Ascending aorta (tissue), 2 donors: ENCODE results near the gene HAO2. TPM values are rescaled to one million over a fixed set of nuclear protein-coding genes. Genes with fewer than 3 reads are reported as not detected.

ENCODE experiments used
- DNase-seq, 2 donors: peaks; one replicate each; pipeline ENCODE4 v3.0.0-alpha.2; 2019; ENCODE audit warnings: low spot score in 2 of 2
- H3K27ac ChIP-seq, 2 donors: fragments of 200-600 bp; sonication (generic); one replicate each; pipeline ENCODE4 v1.5.1; 2016 to 2017; ENCODE audit warnings: mild to moderate bottlenecking in 1 of 2
- H3K27me3 ChIP-seq: fragments of 200-600 bp; sonication (generic); one replicate; pipeline ENCODE4 v1.5.1; 2017
- H3K36me3 ChIP-seq, 2 donors: fragments of 200-600 bp; sonication (generic); one replicate each; pipeline ENCODE4 v1.5.1; 2016
- H3K4me1 ChIP-seq, 2 donors: fragments of 200-600 bp; sonication (generic); one replicate each; pipeline ENCODE4 v1.5.1; 2016 to 2017; ENCODE audit warnings: mild to moderate bottlenecking in 1 of 2
- H3K4me3 ChIP-seq, 2 donors: fragments of 200-600 bp; sonication (generic); one replicate each; pipeline ENCODE4 v1.5.1; 2016 to 2017; ENCODE audit warnings: mild to moderate bottlenecking in 1 of 2
- H3K9me3 ChIP-seq, 2 donors: fragments of 200-600 bp; sonication (generic); one replicate each; pipeline ENCODE4 v1.5.1; 2016
- intact Hi-C: fragments of 100-400 bp; cut with DNase I; formaldehyde crosslinking; loops from one replicate; pipeline ENCODE4 v1.15.1; 2023
- total RNA-seq: library from RNA; depleted of rRNA; stranded (reverse); fragments of >200 nt; gene quantifications from one replicate; pipeline ENCODE4 v1.1.0, GENCODE V29; 2016
- TF ChIP-seq, protein P1 (sequence below), 3 experiments: fragments of 200-600 bp in 2 of 3; fragments of 450-650 bp in 1 of 3; sonication (generic) in 2 of 3; IDR thresholded peaks; one replicate each; pipeline ENCODE4 v1.5.1; 2016 to 2019; ENCODE audit warnings: antibody characterized with exemption in 3 of 3, mild to moderate bottlenecking in 1 of 3, moderate library complexity in 1 of 3

HAO2 gene
- total RNA-seq, 1 donor from 2014 or later: not detected

DNA sequence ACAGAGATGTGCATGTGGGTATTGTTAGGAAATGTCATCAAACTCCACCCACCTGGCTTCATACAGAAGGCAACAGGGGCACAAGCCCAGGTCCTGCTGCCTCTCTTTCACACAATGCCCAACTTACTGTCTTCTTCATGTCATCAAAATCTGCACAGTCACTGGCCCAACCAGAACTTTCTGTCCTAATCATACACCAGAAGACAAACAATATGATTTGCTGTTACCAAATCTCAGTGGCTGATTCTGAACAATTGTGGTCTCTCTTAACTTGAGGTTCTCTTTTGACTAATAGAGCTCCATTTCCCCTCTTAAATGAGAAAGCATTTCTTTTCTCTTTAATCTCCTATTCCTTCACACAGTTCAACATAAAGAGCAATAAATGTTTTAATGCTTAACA, 54.0 kb downstream of the HAO2 start:
- Histone ChIP-seq H3K36me3 (no peaks in the 10 kb centered on the region), H3K4me3 (no peak overlapping the region), H3K4me1 (no peaks in the 10 kb centered on the region), H3K27ac (no peak overlapping the region), H3K27me3 (no peaks in the 10 kb centered on the region), H3K9me3 (no peaks in the 10 kb centered on the region)
- DNase-seq: no peak
- TF ChIP-seq, protein P1, sequence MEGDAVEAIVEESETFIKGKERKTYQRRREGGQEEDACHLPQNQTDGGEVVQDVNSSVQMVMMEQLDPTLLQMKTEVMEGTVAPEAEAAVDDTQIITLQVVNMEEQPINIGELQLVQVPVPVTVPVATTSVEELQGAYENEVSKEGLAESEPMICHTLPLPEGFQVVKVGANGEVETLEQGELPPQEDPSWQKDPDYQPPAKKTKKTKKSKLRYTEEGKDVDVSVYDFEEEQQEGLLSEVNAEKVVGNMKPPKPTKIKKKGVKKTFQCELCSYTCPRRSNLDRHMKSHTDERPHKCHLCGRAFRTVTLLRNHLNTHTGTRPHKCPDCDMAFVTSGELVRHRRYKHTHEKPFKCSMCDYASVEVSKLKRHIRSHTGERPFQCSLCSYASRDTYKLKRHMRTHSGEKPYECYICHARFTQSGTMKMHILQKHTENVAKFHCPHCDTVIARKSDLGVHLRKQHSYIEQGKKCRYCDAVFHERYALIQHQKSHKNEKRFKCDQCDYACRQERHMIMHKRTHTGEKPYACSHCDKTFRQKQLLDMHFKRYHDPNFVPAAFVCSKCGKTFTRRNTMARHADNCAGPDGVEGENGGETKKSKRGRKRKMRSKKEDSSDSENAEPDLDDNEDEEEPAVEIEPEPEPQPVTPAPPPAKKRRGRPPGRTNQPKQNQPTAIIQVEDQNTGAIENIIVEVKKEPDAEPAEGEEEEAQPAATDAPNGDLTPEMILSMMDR (IDR thresholded peaks at IDR 0.05): no peak
- intact Hi-C loops: no loop called here

DNA sequence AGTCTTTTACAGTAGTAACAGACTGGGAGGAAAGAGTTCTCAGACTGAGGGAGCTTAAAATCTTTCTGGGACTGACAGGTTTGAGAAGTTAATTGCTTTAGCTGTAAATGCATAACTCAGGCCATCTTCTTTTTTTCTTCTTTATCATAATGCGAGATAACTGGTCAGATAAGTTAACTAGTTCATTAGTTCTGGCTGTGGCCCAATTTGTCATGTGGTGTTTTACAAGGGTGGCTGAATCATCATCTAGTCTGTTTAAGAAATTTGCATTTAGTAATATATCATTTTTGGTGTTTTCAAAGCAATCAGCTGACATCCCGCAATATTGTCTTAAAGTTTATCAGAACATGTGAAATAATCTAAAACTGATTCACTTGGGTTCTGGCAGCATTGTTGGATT, 60.4 kb downstream of the HAO2 start:
- no peak overlapping the region for H3K4me3 ChIP-seq
- DNase-seq: no peak
- TF ChIP-seq, protein P1 (IDR thresholded peaks at IDR 0.05): no peak
- H3K9me3 ChIP-seq: no peaks in the 10 kb centered on the region
- no peaks in the 10 kb centered on the region for H3K4me1 ChIP-seq
- H3K27me3 ChIP-seq: no peaks in the 10 kb centered on the region
- intact Hi-C loops: no loop called here
- no peaks in the 10 kb centered on the region for H3K36me3 ChIP-seq
- H3K27ac ChIP-seq: no peak overlapping the region

DNA sequence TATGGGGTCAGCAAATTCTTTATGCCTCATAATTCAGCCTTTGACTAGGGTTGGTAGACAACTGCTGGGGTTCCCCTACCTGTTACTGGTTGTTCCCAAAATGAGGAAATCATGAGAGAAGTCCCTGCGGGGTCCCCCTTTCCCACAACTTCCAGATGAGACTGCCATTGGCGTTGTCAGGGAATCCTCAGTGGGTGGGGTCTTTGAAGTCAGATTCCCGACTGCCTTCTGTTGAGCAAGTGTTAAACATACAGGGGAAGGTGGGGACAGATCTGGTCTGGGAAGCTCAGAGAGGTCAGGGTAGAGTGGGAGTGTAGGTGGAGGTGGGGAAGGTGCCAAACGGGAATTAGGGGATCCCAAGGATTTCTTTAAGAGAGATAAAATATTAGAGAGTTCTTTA, 61.1 kb downstream of the HAO2 start:
- DNase-seq: no peak
- no peaks in the 10 kb centered on the region for H3K9me3 ChIP-seq
- H3K27me3 ChIP-seq: no peaks in the 10 kb centered on the region
- no peaks in the 10 kb centered on the region for H3K36me3 ChIP-seq
- intact Hi-C loops: no loop called here
- no peaks in the 10 kb centered on the region for H3K4me1 ChIP-seq
- no peak overlapping the region for H3K4me3 ChIP-seq
- no peak overlapping the region for H3K27ac ChIP-seq
- TF ChIP-seq, protein P1 (IDR thresholded peaks at IDR 0.05): no peak

DNA sequence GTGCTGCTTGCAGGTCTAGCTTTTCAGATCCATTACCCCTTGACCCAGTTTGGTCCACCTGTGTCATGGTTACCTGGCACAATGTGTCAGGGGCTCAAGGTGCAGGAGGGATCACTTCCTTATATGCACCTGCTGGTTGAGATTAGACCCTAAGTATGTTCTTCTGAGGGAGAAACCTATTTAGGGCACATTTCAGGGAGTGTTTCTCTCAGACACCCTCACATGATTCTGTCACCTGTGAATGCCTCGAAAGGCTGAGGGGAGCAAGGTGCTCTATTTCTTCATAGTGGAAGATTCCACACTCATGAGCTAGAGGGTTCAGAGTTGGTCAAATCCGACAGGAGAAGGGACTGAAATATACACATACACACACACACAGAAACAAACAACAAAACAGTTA, 61.9 kb downstream of the HAO2 start:
- TF ChIP-seq, protein P1 (IDR thresholded peaks at IDR 0.05): no peak
- intact Hi-C loops: no loop called here
- no peak overlapping the region for H3K27ac ChIP-seq

DNA sequence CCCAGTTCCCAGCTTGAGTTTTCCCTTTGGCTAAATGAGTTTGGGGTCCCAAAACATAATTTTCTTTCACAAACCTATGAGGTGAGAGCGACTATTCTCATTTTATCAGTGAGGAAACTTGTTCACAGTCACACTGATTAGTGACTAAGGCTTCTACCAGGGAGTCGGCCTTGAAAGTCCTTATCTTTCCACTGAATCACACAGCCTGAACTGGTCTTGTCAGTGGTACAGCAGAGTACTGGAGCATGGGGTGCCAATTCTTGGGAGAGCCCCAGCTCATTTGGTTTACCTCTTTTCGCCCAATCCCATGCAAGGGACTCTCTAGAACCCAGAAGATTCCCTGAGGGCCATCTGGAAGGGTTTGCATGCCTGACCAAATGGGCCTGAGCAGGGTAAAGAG, 63.3 kb downstream of the HAO2 start:
- intact Hi-C loops: no loop called here
- H3K36me3 ChIP-seq: no peaks in the 10 kb centered on the region
- no peak overlapping the region for H3K4me3 ChIP-seq
- H3K4me1 ChIP-seq: no peaks in the 10 kb centered on the region
- H3K9me3 ChIP-seq: no peaks in the 10 kb centered on the region
- TF ChIP-seq, protein P1 (IDR thresholded peaks at IDR 0.05): no peak
- no peak overlapping the region for H3K27ac ChIP-seq
- DNase-seq: no peak
- no peaks in the 10 kb centered on the region for H3K27me3 ChIP-seq

More for the DNA sequence above, 61.9 kb downstream of the HAO2 start:
- Histone ChIP-seq H3K9me3 (no peaks in the 10 kb centered on the region), H3K36me3 (no peaks in the 10 kb centered on the region), H3K4me1 (no peaks in the 10 kb centered on the region), H3K27me3 (no peaks in the 10 kb centered on the region), H3K4me3 (no peak overlapping the region)
- no peak for DNase-seq

DNA sequence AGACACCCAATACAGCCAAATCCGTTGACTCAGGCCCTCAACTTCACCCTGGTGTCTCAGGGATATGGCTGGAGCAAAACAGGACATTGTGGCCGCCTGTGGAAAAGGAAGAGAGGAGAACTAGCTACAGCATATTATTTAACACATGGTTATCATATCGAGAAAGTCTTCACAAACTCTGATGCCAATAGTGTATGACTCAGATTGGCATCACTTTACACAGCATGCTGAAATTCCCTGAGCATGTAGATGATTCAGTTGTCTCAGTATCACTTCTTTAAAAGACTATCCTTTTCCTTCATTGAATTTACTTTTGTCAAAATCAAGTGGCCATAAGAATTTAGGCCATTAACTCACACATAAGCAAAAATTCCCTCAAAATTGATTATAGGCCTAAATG, 66.5 kb downstream of the HAO2 start:
- no peaks in the 10 kb centered on the region for H3K36me3 ChIP-seq
- intact Hi-C loops: no loop called here
- TF ChIP-seq, protein P1 (IDR thresholded peaks at IDR 0.05): no peak
- DNase-seq: no peak
- no peak overlapping the region for H3K27ac ChIP-seq
- no peaks in the 10 kb centered on the region for H3K27me3 ChIP-seq
- no peak overlapping the region for H3K4me3 ChIP-seq
- no peaks in the 10 kb centered on the region for H3K4me1 ChIP-seq
- no peaks in the 10 kb centered on the region for H3K9me3 ChIP-seq
